ENCODE measurements around the gene B4GALNT4. TPM values are rescaled to one million over a fixed set of nuclear protein-coding genes. Genes with fewer than 3 reads are reported as not detected.
"Not testable (repeated sequence)": the region's sequence is repeated elsewhere in the genome, so short reads cannot be mapped to it uniquely, and the experiment has no call there.

B4GALNT4 gene
- total RNA-seq, 1 experiment from 2014 or later, result 49.8 TPM

- peaks cover 10% of the 10 kb centered on the region for H3K9me3 ChIP-seq
- DNase-seq, result no peak
Observed at GRCh38 chr11:390175-390574, 20.9 kb downstream of the B4GALNT4 start.

GRCh38 chr11:391117-392017 is 22.1 kb downstream of the B4GALNT4 start:
- H3K27me3 ChIP-seq, result no peaks in the 10 kb centered on the region
- H3K4me3 ChIP-seq, result no peak overlapping the region
- peaks cover 7% of the 10 kb centered on the region for H3K9me3 ChIP-seq
- DNase-seq, result no peak
- no peaks in the 10 kb centered on the region for H3K36me3 ChIP-seq

More at GRCh38 chr11:390175-390574, 20.9 kb downstream of the B4GALNT4 start:
- Histone ChIP-seq H3K36me3 (no peaks in the 10 kb centered on the region), H3K27me3 (no peaks in the 10 kb centered on the region), H3K4me3 (no peak overlapping the region)

GRCh38 chr11:392102-392777 is 22.9 kb downstream of the B4GALNT4 start:
- H3K36me3 ChIP-seq, result no peaks in the 10 kb centered on the region

GRCh38 chr11:393219-394033 is 24.1 kb downstream of the B4GALNT4 start:
- H3K4me3 ChIP-seq, result no peak overlapping the region
- H3K36me3 ChIP-seq, result no peaks in the 10 kb centered on the region
- no peaks in the 10 kb centered on the region for H3K9me3 ChIP-seq
- DNase-seq, result peak; percentile 96
- H3K27me3 ChIP-seq, result no peaks in the 10 kb centered on the region

More at GRCh38 chr11:392102-392777, 22.9 kb downstream of the B4GALNT4 start:
- H3K27me3 ChIP-seq, result no peaks in the 10 kb centered on the region
- H3K4me3 ChIP-seq, result no peak overlapping the region
- no peaks in the 10 kb centered on the region for H3K9me3 ChIP-seq
- no peak for DNase-seq

DNA sequence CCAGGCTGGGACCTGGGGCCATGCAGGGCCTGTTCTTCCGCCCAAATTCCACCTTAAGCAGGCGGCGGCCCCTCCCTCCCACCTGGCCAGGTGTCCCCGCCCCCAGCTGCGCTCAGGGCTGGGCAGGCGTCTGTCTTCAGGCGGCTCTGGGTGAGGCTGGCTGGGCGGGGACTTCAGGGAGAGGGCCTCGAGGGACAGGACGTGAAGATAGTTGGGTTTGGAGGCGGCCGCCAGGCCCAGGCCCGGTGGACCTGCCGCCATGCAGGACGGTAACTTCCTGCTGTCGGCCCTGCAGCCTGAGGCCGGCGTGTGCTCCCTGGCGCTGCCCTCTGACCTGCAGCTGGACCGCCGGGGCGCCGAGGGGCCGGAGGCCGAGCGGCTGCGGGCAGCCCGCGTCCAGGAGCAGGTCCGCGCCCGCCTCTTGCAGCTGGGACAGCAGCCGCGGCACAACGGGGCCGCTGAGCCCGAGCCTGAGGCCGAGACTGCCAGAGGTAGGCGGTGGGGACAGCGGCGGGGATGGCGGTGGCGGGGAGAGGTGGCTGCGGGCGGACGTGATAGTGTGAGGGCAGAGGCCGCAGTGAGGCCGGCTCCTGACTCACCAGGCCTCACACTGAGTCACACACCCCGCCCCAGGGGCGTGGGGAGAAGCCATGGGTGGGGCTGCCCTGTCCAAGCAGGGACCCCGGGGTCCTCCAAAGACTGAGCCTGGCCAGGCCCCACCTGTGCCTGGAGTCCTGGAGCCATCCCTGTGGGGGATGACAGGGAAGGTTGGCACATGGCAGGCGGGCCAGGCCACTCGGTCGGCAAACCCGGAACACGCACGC is 24.9 kb downstream of the B4GALNT4 start, which contains the start of gene PKP3:
TSS of gene PKP3 (plus strand) at position 176 of the 824 bp plus-strand sequence. CDS start at position 260, 84 bp downstream.
- Histone ChIP-seq H3K4me3 (no peak within 1 kb of the TSS), H3K9me3 (no peaks in the 10 kb centered on the region), H3K36me3 (no peaks in the 10 kb centered on the region), H3K27me3 (no peaks in the 10 kb centered on the region)
- DNase-seq, result peak; percentile 91

DNA sequence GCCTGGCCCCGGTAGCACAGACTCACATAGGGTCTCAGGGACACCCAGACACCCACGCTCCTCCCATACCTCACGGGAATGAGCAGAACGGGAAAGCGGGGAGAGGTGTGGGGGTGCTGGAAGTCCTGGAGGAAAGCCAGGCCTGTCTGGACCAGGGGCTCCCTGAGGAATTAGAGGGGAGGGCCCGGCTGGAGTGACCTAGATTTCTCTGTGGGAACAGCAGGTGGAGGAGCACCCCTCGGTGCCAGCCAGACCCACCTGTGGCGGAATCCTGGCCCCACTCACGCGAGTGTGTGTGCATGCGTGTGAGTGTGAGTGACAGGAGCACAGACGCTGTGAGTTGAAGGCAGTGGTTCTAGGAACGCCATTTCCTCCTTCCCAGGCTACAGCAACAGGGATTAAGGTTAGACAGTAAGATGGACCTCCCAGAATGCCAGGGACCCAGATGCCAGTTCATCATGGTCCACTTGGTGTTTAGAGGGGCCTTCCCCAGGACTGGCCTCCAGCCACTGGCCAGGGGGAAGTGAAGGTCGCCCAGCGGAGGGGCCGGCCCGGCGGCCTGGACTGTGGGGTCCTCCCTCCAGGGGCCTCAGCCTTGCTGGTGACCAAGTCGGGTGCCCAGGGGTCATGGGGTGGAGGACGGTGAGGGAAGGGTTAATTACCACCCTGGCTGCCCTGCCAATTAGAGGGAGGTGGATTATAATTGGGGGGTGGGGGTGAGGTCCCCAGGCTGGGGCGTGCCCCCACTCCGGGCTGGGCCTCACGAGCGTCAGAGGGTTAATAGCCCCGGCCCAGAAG is 25.8 kb downstream of the B4GALNT4 start:
- H3K9me3 ChIP-seq, result no peaks in the 10 kb centered on the region
- H3K36me3 ChIP-seq, result no peaks in the 10 kb centered on the region
- no peak overlapping the region for H3K4me3 ChIP-seq
- no peak for DNase-seq
- no peaks in the 10 kb centered on the region for H3K27me3 ChIP-seq

GRCh38 chr11:395866-396265 is 26.6 kb downstream of the B4GALNT4 start:
- no peak overlapping the region for H3K4me3 ChIP-seq

DNA sequence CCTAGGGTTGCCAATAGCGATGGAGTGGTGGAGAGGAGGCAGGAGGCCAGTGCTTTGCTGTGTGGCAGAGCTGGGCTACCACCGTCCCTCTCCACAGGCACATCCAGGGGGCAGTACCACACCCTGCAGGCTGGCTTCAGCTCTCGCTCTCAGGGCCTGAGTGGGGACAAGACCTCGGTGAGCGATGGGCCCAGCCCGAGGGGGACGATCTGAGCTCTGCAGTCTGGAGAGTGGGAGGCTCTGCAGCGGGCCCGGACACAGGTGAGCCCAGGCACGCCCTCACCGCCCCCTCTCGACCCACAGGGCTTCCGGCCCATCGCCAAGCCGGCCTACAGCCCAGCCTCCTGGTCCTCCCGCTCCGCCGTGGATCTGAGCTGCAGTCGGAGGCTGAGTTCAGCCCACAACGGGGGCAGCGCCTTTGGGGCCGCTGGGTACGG is 27.2 kb downstream of the B4GALNT4 start:
- Histone ChIP-seq H3K27me3 (no peaks in the 10 kb centered on the region), H3K36me3 (no peaks in the 10 kb centered on the region), H3K9me3 (no peaks in the 10 kb centered on the region), H3K4me3 (no peak overlapping the region)
- DNase-seq, result peak; percentile 68

More at GRCh38 chr11:395866-396265, 26.6 kb downstream of the B4GALNT4 start:
- DNase-seq, result no peak
- no peaks in the 10 kb centered on the region for H3K27me3 ChIP-seq
- no peaks in the 10 kb centered on the region for H3K36me3 ChIP-seq
- H3K9me3 ChIP-seq, result no peaks in the 10 kb centered on the region

GRCh38 chr11:396948-397548 is 27.7 kb downstream of the B4GALNT4 start:
- Histone ChIP-seq H3K4me3 (no peak overlapping the region), H3K36me3 (no peaks in the 10 kb centered on the region), H3K27me3 (no peaks in the 10 kb centered on the region), H3K9me3 (no peaks in the 10 kb centered on the region)
- DNase-seq, result peak; percentile 68

DNA sequence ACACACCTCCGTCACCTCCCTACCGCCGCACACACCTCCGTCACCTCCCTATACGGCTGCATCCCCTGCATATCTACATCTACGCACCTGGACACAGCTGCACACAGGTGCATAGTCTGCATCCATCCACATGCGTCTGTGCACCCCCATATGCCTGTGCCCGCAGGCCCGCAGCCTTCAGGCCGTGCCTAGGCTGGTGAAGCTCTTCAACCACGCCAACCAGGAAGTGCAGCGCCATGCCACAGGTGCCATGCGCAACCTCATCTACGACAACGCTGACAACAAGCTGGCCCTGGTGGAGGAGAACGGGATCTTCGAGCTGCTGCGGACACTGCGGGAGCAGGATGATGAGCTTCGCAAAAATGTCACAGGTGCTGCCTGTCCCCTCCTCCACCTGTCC is 29.5 kb downstream of the B4GALNT4 start:
- Histone ChIP-seq H3K9me3 (no peaks in the 10 kb centered on the region), H3K27me3 (no peaks in the 10 kb centered on the region), H3K4me3 (no peak overlapping the region), H3K36me3 (no peaks in the 10 kb centered on the region)
- DNase-seq, result peak; percentile 31

- Histone ChIP-seq H3K27me3 (no peaks in the 10 kb centered on the region), H3K36me3 (no peaks in the 10 kb centered on the region), H3K4me3 (no peak overlapping the region), H3K9me3 (no peaks in the 10 kb centered on the region)
- DNase-seq, result no peak
Observed at GRCh38 chr11:399731-400211, 30.5 kb downstream of the B4GALNT4 start.

DNA sequence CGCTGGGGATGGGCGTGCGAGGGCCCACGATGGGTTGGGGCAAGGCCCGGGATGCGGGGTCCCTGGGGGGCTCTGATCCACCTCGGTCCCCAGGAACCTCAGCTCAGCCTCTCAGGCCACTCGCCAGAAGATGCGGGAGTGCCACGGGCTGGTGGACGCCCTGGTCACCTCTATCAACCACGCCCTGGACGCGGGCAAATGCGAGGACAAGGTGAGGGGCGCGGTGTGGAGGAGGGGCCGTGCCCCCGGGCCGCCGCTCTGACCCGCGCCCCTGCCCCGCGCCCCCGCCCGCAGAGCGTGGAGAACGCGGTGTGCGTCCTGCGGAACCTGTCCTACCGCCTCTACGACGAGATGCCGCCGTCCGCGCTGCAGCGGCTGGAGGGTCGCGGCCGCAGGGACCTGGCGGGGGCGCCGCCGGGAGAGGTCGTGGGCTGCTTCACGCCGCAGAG is 31.0 kb downstream of the B4GALNT4 start:
- Histone ChIP-seq H3K27me3 (no peaks in the 10 kb centered on the region), H3K36me3 (no peaks in the 10 kb centered on the region), H3K9me3 (no peaks in the 10 kb centered on the region), H3K4me3 (no peak overlapping the region)
- no peak for DNase-seq

GRCh38 chr11:401196-401595 is 31.9 kb downstream of the B4GALNT4 start:
- DNase-seq, H3K9me3 ChIP-seq, H3K4me3 ChIP-seq, H3K36me3 ChIP-seq, H3K27me3 ChIP-seq: not testable (repeated sequence)

DNA sequence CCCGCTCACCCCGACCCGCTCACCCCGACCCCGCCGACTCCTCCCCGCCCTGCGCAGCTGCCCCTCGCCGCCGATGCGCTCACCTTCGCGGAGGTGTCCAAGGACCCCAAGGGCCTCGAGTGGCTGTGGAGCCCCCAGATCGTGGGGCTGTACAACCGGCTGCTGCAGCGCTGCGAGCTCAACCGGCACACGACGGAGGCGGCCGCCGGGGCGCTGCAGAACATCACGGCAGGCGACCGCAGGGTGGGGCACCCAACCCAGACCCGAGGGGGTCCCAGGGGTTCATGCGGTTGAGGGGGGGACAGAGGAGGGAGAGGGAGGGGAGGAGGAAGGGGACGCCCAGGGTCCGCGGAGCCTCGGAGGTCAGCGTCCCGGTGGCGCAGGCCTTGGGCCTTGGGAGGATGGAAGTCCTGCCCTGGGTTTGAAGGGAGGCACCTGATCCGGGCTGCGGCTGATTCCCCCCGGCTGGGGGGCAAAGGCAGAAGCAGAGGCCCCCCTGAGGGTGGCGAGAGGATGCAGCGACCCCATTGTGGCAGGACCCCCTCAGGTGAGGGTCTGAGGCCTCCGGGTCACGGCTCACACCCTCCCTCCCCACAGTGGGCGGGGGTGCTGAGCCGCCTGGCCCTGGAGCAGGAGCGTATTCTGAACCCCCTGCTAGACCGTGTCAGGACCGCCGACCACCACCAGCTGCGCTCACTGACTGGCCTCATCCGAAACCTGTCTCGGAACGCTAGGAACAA is 33.9 kb downstream of the B4GALNT4 start:
- no peaks in the 10 kb centered on the region for H3K36me3 ChIP-seq
- DNase-seq, result no peak
- H3K9me3 ChIP-seq, result no peaks in the 10 kb centered on the region
- no peak overlapping the region for H3K4me3 ChIP-seq
- no peaks in the 10 kb centered on the region for H3K27me3 ChIP-seq
